Naive thymus-derived CD4-positive, alpha-beta T cell (primary cell): ENCODE results near the gene CARD14. TPM values are rescaled to one million over a fixed set of nuclear protein-coding genes. Genes with fewer than 3 reads are reported as not detected.
A peak's percentile ranks its signal among the peaks of the same experiment; 100 is the strongest.

Source experiments
- ATAC-seq: fragments of 150-1000 bp; cut with Tn5 transposase; 2 replicates; pipeline ENCODE4 v1.10.0; 2021; ENCODE audit warnings: mild to moderate bottlenecking, moderate library complexity
- CTCF ChIA-PET: fragments of 350-600 bp; sonication (Branson Sonifier 250); formaldehyde crosslinking; loops from one replicate; lab custom pipeline; 2021; ENCODE audit warnings: antibody characterized with exemption; lab: Charles Lee
- POLR2A ChIA-PET: fragments of 350-600 bp; sonication (Branson Sonifier 250); formaldehyde crosslinking; loops from one replicate; lab custom pipeline; 2021; ENCODE audit warnings: antibody characterized with exemption, inconsistent platforms; lab: Charles Lee
- DNase-seq, 9 donors: peaks; one replicate each; pipeline versions ENCODE4 v3.0.0 to v3.0.0-alpha.2; 2020 to 2022; ENCODE audit warnings: mixed read lengths in 1 of 9
- H3K27ac ChIP-seq: one replicate; pipeline ENCODE4 v1.7.0; 2013; ENCODE audit warnings: mild to moderate bottlenecking, low read depth, low read length, moderate library complexity
- H3K27me3 ChIP-seq, 2 donors: one replicate each; pipeline ENCODE4 v1.7.0; 2013; ENCODE audit warnings: low read length in 2 of 2, mild to moderate bottlenecking in 2 of 2, moderate library complexity in 2 of 2; ENCODE audit not compliant: control insufficient read depth in 2 of 2, insufficient read depth in 2 of 2
- H3K36me3 ChIP-seq, 3 experiments: 1 replicate in 2 of 3; 2 replicates in 1 of 3; pipeline ENCODE4 v1.7.0; 2013; ENCODE audit warnings: low read length in 3 of 3, mild to moderate bottlenecking in 3 of 3, moderate library complexity in 1 of 3; ENCODE audit not compliant: insufficient read depth in 3 of 3, control insufficient read depth in 2 of 3
- H3K4me1 ChIP-seq, 2 donors: one replicate each; pipeline ENCODE4 v1.7.0; 2013; ENCODE audit warnings: low read length in 2 of 2, mild to moderate bottlenecking in 2 of 2, moderate library complexity in 1 of 2; ENCODE audit not compliant: control insufficient read depth in 2 of 2, insufficient read depth in 2 of 2
- H3K4me3 ChIP-seq: 2 replicates; pipeline ENCODE4 v1.7.0; 2013; ENCODE audit warnings: mild to moderate bottlenecking, low read length
- H3K9me3 ChIP-seq, 3 experiments: 1 replicate in 2 of 3; 2 replicates in 1 of 3; pipeline ENCODE4 v1.7.0; 2013; ENCODE audit warnings: low read length in 3 of 3; ENCODE audit not compliant: control insufficient read depth in 2 of 3
- H3K27ac Mint-ChIP-seq, 9 donors: one replicate each; pipeline ENCODE4 v1.8.0; 2020 to 2022; ENCODE audit warnings: mixed read lengths in 9 of 9, mild to moderate bottlenecking in 8 of 9, moderate library complexity in 5 of 9, inconsistent platforms in 2 of 9
- H3K27me3 Mint-ChIP-seq, 5 donors: one replicate each; pipeline ENCODE4 v1.8.0; 2021 to 2022; ENCODE audit warnings: mixed read lengths in 5 of 5, mild to moderate bottlenecking in 1 of 5
- H3K36me3 Mint-ChIP-seq, 5 donors: one replicate each; pipeline ENCODE4 v1.8.0; 2020 to 2022; ENCODE audit warnings: mixed read lengths in 5 of 5, mild to moderate bottlenecking in 3 of 5, inconsistent platforms in 1 of 5
- H3K4me1 Mint-ChIP-seq, 7 donors: one replicate each; pipeline ENCODE4 v1.8.0; 2020 to 2022; ENCODE audit warnings: mixed read lengths in 7 of 7, mild to moderate bottlenecking in 3 of 7, inconsistent platforms in 1 of 7
- H3K4me3 Mint-ChIP-seq, 10 donors: one replicate each; pipeline ENCODE4 v1.8.0; 2020 to 2022; ENCODE audit warnings: mild to moderate bottlenecking in 10 of 10, mixed read lengths in 10 of 10, moderate library complexity in 6 of 10, inconsistent platforms in 2 of 10
- H3K9me3 Mint-ChIP-seq, 11 donors: one replicate each; pipeline ENCODE4 v1.8.0; 2020 to 2022; ENCODE audit warnings: mixed read lengths in 11 of 11, mild to moderate bottlenecking in 4 of 11, inconsistent platforms in 1 of 11, moderate library complexity in 1 of 11
- intact Hi-C, 2 donors: fragments of 100-400 bp; cut with micrococcal nuclease; formaldehyde crosslinking; loops; one replicate each; pipeline ENCODE4 v1.15.1; 2023
- polyA plus RNA-seq, 2 donors: library from polyadenylated mRNA; unstranded; fragments of 300-500 nt; fragmentation: Illumina TruSeq; gene quantifications; one replicate each; pipeline ENCODE4 v1.2.3, GENCODE V29; 2021
- total RNA-seq, 6 experiments: library from RNA in 5 of 6; stranded (reverse) in 5 of 6; gene quantifications; 1 replicate in 5 of 6; 2 replicates in 1 of 6; pipeline ENCODE4 v1.2.3 and lab custom pipeline; 2021 to 2026

Gene CARD14
- total and polyA plus RNA-seq, 7 experiments from 2014 or later, result 0.24 to 0.57 (median 0.30) TPM; not detected in 4

DNA sequence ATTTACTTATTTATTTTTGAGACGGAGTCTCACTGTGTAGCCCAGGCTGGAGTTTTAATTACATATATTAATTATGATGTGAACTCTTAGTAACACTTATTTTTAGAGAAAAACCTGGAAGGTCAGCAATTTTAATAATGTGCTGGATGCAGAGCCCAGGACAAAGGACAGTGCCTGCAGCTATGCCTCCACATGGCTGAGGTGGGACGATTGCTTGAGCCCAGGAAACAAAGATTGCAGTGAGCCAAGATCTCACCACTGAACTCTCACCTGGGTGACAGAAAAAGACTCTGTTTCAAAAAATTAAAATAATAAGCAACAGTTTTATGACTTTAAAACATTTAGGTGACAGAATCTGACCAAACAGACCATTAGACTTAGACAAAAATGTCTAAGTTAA is 11.0 kb upstream of the CARD14 start:
- H3K4me1 Mint-ChIP-seq, result peaks cover 0 to 1% (median 0%) of the 10 kb centered on the region in 7 donors
- peaks cover 0 to 4% (median 0%) of the 10 kb centered on the region in 5 donors for H3K36me3 Mint-ChIP-seq
- ChIA-PET POLR2A (no interaction called here), CTCF (interaction anchor here (1.1 kb wide), 1 partner anchor 13 kb away, joined by 3 read pairs; no protein-coding TSS in a partner anchor)
- Histone ChIP-seq H3K4me1 (no peaks in the 10 kb centered on the region), H3K9me3 (no peaks in the 10 kb centered on the region), H3K36me3 (no peaks in the 10 kb centered on the region), H3K4me3 (no peak overlapping the region), H3K27me3 (no peaks in the 10 kb centered on the region), H3K27ac (no peak overlapping the region)
- no peak overlapping the region for H3K4me3 Mint-ChIP-seq
- H3K9me3 Mint-ChIP-seq, result peaks cover 0 to 15% (median 5%) of the 10 kb centered on the region in 11 donors
- intact Hi-C loops, result no loop called here
- peaks cover 0 to 28% (median 4%) of the 10 kb centered on the region in 5 donors for H3K27me3 Mint-ChIP-seq
- H3K27ac Mint-ChIP-seq, result no peak overlapping the region
- ATAC-seq, result no peak
- DNase-seq, result no peak

DNA sequence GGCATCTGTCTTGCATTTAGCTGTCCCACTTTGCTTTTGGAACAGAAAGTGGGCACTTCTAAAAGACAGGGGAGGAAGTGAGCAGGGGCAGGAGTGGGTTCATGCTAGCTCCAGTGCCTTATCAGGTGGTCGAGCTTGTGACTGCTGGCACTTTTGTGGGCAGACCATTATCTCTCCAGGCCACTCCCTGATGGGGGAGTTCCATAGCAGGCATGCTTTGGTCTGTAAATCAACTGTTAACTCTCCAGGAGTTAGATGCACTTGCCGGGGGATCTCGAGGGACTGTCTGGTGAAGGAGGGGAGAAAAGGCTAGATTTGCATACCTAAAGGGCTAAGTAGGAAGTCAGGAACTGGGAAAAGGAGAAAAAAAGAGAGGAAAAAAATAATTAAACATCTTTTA is 9.3 kb upstream of the CARD14 start:
- H3K27ac Mint-ChIP-seq, result peak overlapping the region in 1 of 9 donors; percentile 65
- H3K27me3 ChIP-seq, result no peaks in the 10 kb centered on the region
- no peak overlapping the region for H3K27ac ChIP-seq
- POLR2A ChIA-PET, result interaction anchor here (0.8 kb wide), 1 partner anchor 333 kb away, joined by 7 read pairs; no protein-coding TSS in a partner anchor
- peaks cover 0 to 4% (median 0%) of the 10 kb centered on the region in 5 donors for H3K36me3 Mint-ChIP-seq
- peaks cover 0 to 12% (median 5%) of the 10 kb centered on the region in 11 donors for H3K9me3 Mint-ChIP-seq
- peaks cover 0 to 25% (median 4%) of the 10 kb centered on the region in 5 donors for H3K27me3 Mint-ChIP-seq
- intact Hi-C loops, result no loop called here
- no peaks in the 10 kb centered on the region for H3K4me1 ChIP-seq
- no peaks in the 10 kb centered on the region for H3K9me3 ChIP-seq
- H3K4me3 Mint-ChIP-seq, result no peak overlapping the region
- no peak for DNase-seq
- H3K4me1 Mint-ChIP-seq, result peaks cover 0 to 1% (median 0%) of the 10 kb centered on the region in 7 donors
- CTCF ChIA-PET, result no interaction called here
- H3K4me3 ChIP-seq, result no peak overlapping the region
- H3K36me3 ChIP-seq, result no peaks in the 10 kb centered on the region
- no peak for ATAC-seq

DNA sequence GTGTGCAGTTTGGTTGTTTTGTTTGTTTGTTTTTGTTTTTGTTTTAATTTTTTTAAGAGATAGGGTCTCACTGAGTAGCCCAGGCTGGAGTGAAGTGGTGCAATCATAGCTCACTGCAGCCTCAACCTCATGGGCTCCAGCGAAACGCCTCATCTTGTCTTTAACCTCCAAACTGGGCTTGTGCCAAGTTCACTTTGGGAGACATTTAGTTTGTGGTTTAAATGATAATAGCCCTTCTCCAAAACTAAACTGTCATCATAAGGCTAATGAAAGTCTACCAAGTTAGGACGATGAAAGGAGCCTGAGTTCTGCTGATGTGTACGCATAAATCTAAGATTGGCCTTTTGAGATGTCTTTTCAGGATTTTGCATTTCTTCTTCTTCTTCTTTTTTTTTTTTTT is 6.5 kb upstream of the CARD14 start:
- ChIA-PET POLR2A (no interaction called here), CTCF (no interaction called here)
- Histone ChIP-seq H3K36me3 (no peaks in the 10 kb centered on the region), H3K27me3 (no peaks in the 10 kb centered on the region), H3K4me1 (no peaks in the 10 kb centered on the region), H3K4me3 (no peak overlapping the region), H3K9me3 (no peaks in the 10 kb centered on the region), H3K27ac (no peak overlapping the region)
- peaks cover 0 to 1% (median 0%) of the 10 kb centered on the region in 7 donors for H3K4me1 Mint-ChIP-seq
- peaks cover 0 to 19% (median 4%) of the 10 kb centered on the region in 5 donors for H3K27me3 Mint-ChIP-seq
- intact Hi-C loops, result no loop called here
- no peak overlapping the region for H3K4me3 Mint-ChIP-seq
- ATAC-seq, result no peak
- no peak overlapping the region for H3K27ac Mint-ChIP-seq
- DNase-seq, result no peak
- no peaks in the 10 kb centered on the region for H3K36me3 Mint-ChIP-seq
- peaks cover 0 to 1% (median 0%) of the 10 kb centered on the region in 11 donors for H3K9me3 Mint-ChIP-seq

DNA sequence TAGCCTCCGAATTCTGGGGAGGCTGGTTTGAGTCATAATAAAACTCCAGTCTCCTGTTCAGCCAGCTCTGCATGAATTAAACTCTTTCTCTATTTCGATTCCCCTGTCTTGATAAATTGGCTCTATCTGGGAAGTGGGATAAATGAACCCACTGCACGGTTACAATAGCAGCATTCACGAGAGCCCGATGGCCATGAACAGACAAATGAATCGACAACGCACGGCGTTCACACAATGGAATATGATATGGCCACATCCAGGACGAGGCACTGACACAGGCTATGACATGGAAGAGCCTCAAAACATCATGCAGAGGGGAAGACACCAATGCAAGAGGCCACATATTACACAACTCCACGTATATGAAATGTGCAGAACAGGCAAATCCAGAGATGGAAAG is 5.6 kb upstream of the CARD14 start:
- no peaks in the 10 kb centered on the region for H3K9me3 ChIP-seq
- H3K27ac ChIP-seq, result no peak overlapping the region
- H3K27me3 Mint-ChIP-seq, result peaks cover 0 to 20% (median 4%) of the 10 kb centered on the region in 5 donors
- ATAC-seq, result no peak
- H3K27me3 ChIP-seq, result no peaks in the 10 kb centered on the region
- H3K4me1 Mint-ChIP-seq, result peaks cover 0 to 1% (median 0%) of the 10 kb centered on the region in 7 donors
- no peak overlapping the region for H3K27ac Mint-ChIP-seq
- peaks cover 0 to 1% (median 0%) of the 10 kb centered on the region in 11 donors for H3K9me3 Mint-ChIP-seq
- no peaks in the 10 kb centered on the region for H3K4me1 ChIP-seq
- POLR2A ChIA-PET, result no interaction called here
- H3K4me3 Mint-ChIP-seq, result no peak overlapping the region
- CTCF ChIA-PET, result interaction anchor here (0.6 kb wide), 1 partner anchor 63 kb away, joined by 3 read pairs; the partner anchor contains the start of gene GAA
- peaks cover 0 to 5% (median 0%) of the 10 kb centered on the region in 5 donors for H3K36me3 Mint-ChIP-seq
- DNase-seq, result no peak
- intact Hi-C loops, result no loop called here
- H3K36me3 ChIP-seq, result no peaks in the 10 kb centered on the region
- no peak overlapping the region for H3K4me3 ChIP-seq

DNA sequence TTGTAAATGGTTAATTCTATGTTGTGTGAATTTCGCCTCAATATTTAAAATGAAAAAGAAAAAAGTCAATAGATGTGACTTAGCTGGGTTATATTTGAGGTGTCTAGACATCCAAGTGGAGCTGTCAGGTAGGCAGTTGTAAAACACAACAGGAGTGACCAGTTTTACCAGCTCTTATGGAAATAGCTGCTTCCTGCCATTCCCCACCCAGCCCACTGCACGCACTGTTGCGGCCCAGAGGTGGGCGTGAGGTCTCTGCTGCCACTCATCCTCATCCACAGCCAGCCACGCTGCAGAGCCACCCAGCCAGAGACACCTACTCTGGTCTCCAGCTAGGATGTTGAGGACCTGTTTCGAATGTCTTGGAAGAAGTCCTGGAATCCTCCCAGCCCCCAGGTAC is 3.4 kb upstream of the CARD14 start:
- Histone ChIP-seq H3K4me3 (no peak overlapping the region), H3K4me1 (no peaks in the 10 kb centered on the region), H3K36me3 (no peaks in the 10 kb centered on the region), H3K27me3 (no peaks in the 10 kb centered on the region), H3K9me3 (no peaks in the 10 kb centered on the region), H3K27ac (no peak overlapping the region)
- POLR2A ChIA-PET, result no interaction called here
- Mint-ChIP-seq H3K27ac (no peak overlapping the region), H3K4me1 (peaks cover 0 to 2% (median 0%) of the 10 kb centered on the region in 7 donors), H3K36me3 (peaks cover 0 to 5% (median 0%) of the 10 kb centered on the region in 5 donors), H3K4me3 (no peak overlapping the region), H3K9me3 (peaks cover 0 to 1% (median 0%) of the 10 kb centered on the region in 11 donors), H3K27me3 (peaks cover 0 to 9% (median 4%) of the 10 kb centered on the region in 5 donors)
- ATAC-seq (no peak), DNase-seq (no peak)
- CTCF ChIA-PET, result interaction anchor here (0.7 kb wide), 1 partner anchor 1774 kb away, joined by 5 read pairs; no protein-coding TSS in a partner anchor
- intact Hi-C loops, result no loop called here

DNA sequence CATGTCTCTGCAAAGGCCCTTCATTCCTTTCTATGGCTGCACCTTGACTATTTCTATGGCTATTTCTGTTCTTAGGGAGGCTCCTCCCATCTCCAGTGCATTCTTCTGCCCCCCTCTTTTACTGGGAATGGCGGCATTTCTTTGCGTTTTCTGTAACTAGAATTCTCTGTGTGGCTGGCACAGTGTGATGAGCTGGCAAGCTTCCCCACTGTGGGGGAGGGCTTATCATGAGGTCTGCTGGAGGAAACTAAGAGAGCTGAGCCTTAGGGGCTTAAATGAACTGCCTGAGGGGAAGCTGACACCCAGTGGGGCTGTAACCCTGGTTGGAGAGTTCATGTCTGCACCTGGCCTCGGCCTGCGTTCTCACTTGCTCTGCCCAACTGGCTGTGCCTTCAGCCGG is 1.5 kb upstream of the CARD14 start:
- no peak for DNase-seq
- H3K36me3 Mint-ChIP-seq, result peaks cover 0 to 5% (median 0%) of the 10 kb centered on the region in 5 donors
- no peaks in the 10 kb centered on the region for H3K36me3 ChIP-seq
- H3K4me3 ChIP-seq, result no peak overlapping the region
- ChIA-PET CTCF (no interaction called here), POLR2A (no interaction called here)
- peaks cover 0 to 2% (median 0%) of the 10 kb centered on the region in 7 donors for H3K4me1 Mint-ChIP-seq
- no peak overlapping the region for H3K4me3 Mint-ChIP-seq
- H3K9me3 Mint-ChIP-seq, result no peaks in the 10 kb centered on the region
- intact Hi-C loops, result no loop called here
- H3K4me1 ChIP-seq, result no peaks in the 10 kb centered on the region
- ATAC-seq, result no peak
- H3K27ac Mint-ChIP-seq, result peak overlapping the region in 1 of 9 donors; percentile 38
- peaks cover 0 to 10% (median 4%) of the 10 kb centered on the region in 5 donors for H3K27me3 Mint-ChIP-seq
- no peaks in the 10 kb centered on the region for H3K27me3 ChIP-seq
- no peak overlapping the region for H3K27ac ChIP-seq
- no peaks in the 10 kb centered on the region for H3K9me3 ChIP-seq

DNA sequence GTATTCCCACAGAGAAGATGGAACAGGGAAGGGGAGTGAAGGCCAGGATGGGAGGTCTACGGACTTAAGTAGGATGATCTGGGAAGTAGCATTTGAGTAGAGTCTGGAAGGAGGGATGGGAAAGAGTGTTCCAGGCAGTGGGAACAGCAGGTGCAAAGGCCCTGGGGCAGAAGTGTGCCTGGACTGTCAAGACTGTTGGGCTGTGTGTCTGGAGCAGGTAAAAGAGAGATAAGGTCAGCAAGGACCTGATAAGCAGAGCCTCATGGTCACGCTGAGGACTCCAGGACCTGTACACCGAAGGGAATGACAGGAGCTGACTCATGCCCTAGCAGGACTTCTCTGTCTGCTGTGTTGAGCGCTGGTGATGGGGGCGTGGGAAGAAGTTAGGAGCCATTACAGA is 723 bp upstream of the CARD14 start:
- no peaks in the 10 kb centered on the region for H3K36me3 ChIP-seq
- H3K4me3 ChIP-seq, result no peak overlapping the region
- DNase-seq (no peak), ATAC-seq (no peak)
- no peak overlapping the region for H3K27ac ChIP-seq
- H3K36me3 Mint-ChIP-seq, result peaks cover 0 to 5% (median 0%) of the 10 kb centered on the region in 5 donors
- H3K27me3 Mint-ChIP-seq, result peaks cover 0 to 10% (median 3%) of the 10 kb centered on the region in 5 donors
- peaks cover 0 to 2% (median 0%) of the 10 kb centered on the region in 7 donors for H3K4me1 Mint-ChIP-seq
- H3K9me3 ChIP-seq, result no peaks in the 10 kb centered on the region
- H3K4me1 ChIP-seq, result no peaks in the 10 kb centered on the region
- H3K27ac Mint-ChIP-seq, result no peak overlapping the region
- no peak overlapping the region for H3K4me3 Mint-ChIP-seq
- no peaks in the 10 kb centered on the region for H3K27me3 ChIP-seq
- POLR2A ChIA-PET, result no interaction called here
- intact Hi-C loops, result no loop called here
- H3K9me3 Mint-ChIP-seq, result no peaks in the 10 kb centered on the region
- CTCF ChIA-PET, result no interaction called here
